ENCODE measurements around the gene GUCA1A. TPM values are rescaled to one million over a fixed set of nuclear protein-coding genes. Genes with fewer than 3 reads are reported as not detected.
A peak's percentile ranks its signal among the peaks of the same experiment; 100 is the strongest.
"Not testable (repeated sequence)": the region's sequence is repeated elsewhere in the genome, so short reads cannot be mapped to it uniquely, and the experiment has no call there.

The GUCA1A gene
- polyA plus RNA-seq, 4 donors = 0.14 to 0.38 (median 0.29) TPM

GRCh38 chr6:42142118-42142835, 30.9 kb upstream of the GUCA1A start, which contains the start of gene C6orf132:
TSS of gene C6orf132 (minus strand) at chr6:42142620. CDS start at chr6:42142444, 176 bp downstream.
- DNase-seq (ENCODE audit: low read depth in 4 of 4, low spot score in 3 of 4) = no peak

GRCh38 chr6:42147138-42147562, 26.0 kb upstream of the GUCA1A start:
- no peak for DNase-seq (ENCODE audit: low read depth in 4 of 4, low spot score in 3 of 4)

- DNase-seq (ENCODE audit: low read depth in 4 of 4, low spot score in 3 of 4) = no peak
Measured at GRCh38 chr6:42148058-42148457, 25.1 kb upstream of the GUCA1A start.

- no peak for DNase-seq (ENCODE audit: low read depth in 4 of 4, low spot score in 3 of 4)
Measured at GRCh38 chr6:42150254-42150653, 22.9 kb upstream of the GUCA1A start.

GRCh38 chr6:42152024-42152423, 21.1 kb upstream of the GUCA1A start:
- no peak for DNase-seq (ENCODE audit: low read depth in 4 of 4, low spot score in 3 of 4)

- not testable (repeated sequence) for DNase-seq (ENCODE audit: low read depth in 4 of 4, low spot score in 3 of 4)
Measured at GRCh38 chr6:42152528-42153213, 20.5 kb upstream of the GUCA1A start.

GRCh38 chr6:42153921-42154320, 19.2 kb upstream of the GUCA1A start:
- DNase-seq (ENCODE audit: low read depth in 4 of 4, low spot score in 3 of 4) = no peak

GRCh38 chr6:42154461-42155209, 18.5 kb upstream of the GUCA1A start:
- DNase-seq (ENCODE audit: low read depth in 4 of 4, low spot score in 3 of 4) = no peak

- no peak for DNase-seq (ENCODE audit: low read depth in 4 of 4, low spot score in 3 of 4)
Measured at GRCh38 chr6:42155293-42155692, 17.9 kb upstream of the GUCA1A start.

GRCh38 chr6:42156638-42157037, 16.5 kb upstream of the GUCA1A start:
- no peak for DNase-seq (ENCODE audit: low read depth in 4 of 4, low spot score in 3 of 4)

GRCh38 chr6:42158011-42158410, 15.2 kb upstream of the GUCA1A start:
- DNase-seq (ENCODE audit: low read depth in 4 of 4, low spot score in 3 of 4) = no peak

- no peak for DNase-seq (ENCODE audit: low read depth in 4 of 4, low spot score in 3 of 4)
Measured at GRCh38 chr6:42158631-42159030, 14.5 kb upstream of the GUCA1A start.

GRCh38 chr6:42159431-42160024, 13.6 kb upstream of the GUCA1A start:
- DNase-seq (ENCODE audit: low read depth in 4 of 4, low spot score in 3 of 4) = no peak

GRCh38 chr6:42162384-42162783, 10.8 kb upstream of the GUCA1A start:
- no peak for DNase-seq (ENCODE audit: low read depth in 4 of 4, low spot score in 3 of 4)

- no peak for DNase-seq (ENCODE audit: low read depth in 4 of 4, low spot score in 3 of 4)
Measured at GRCh38 chr6:42162812-42163211, 10.4 kb upstream of the GUCA1A start.

GRCh38 chr6:42163981-42164380, 9.2 kb upstream of the GUCA1A start:
- DNase-seq (ENCODE audit: low read depth in 4 of 4, low spot score in 3 of 4) = no peak

GRCh38 chr6:42165016-42165415, 8.1 kb upstream of the GUCA1A start:
- no peak for DNase-seq (ENCODE audit: low read depth in 4 of 4, low spot score in 3 of 4)

- peak in 1 of 4 donors; percentile 56 for DNase-seq (ENCODE audit: low read depth in 4 of 4, low spot score in 3 of 4)
Measured at GRCh38 chr6:42166444-42167141, 6.6 kb upstream of the GUCA1A start.

GRCh38 chr6:42168650-42169049, 4.5 kb upstream of the GUCA1A start:
- DNase-seq (ENCODE audit: low read depth in 4 of 4, low spot score in 3 of 4) = no peak

- not testable (repeated sequence) for DNase-seq (ENCODE audit: low read depth in 4 of 4, low spot score in 3 of 4)
Measured at GRCh38 chr6:42169780-42170179, 3.4 kb upstream of the GUCA1A start.
